Tibial nerve (tissue), 4 donors: ENCODE data around the gene GNG2. TPM values are rescaled to one million over a fixed set of nuclear protein-coding genes. Genes with fewer than 3 reads are reported as not detected.

ENCODE experiments used
- DNase-seq, 2 donors: peaks; one replicate each; pipeline ENCODE4 v3.0.0-alpha.2; 2019; ENCODE audit warnings: low spot score in 2 of 2
- H3K27ac ChIP-seq, 4 donors: fragments of 200-600 bp; sonication (generic) in 3 of 4; one replicate each; pipeline ENCODE4 v1.5.1; 2017 to 2019; ENCODE audit warnings: mild to moderate bottlenecking in 1 of 4
- H3K27me3 ChIP-seq, 2 donors: fragments of 200-600 bp; sonication (generic) in 1 of 2; one replicate each; pipeline versions ENCODE4 v1.5.1 to v1.6.0; 2017 to 2019
- H3K36me3 ChIP-seq, 3 donors: fragments of 200-600 bp; sonication (generic); one replicate each; pipeline ENCODE4 v1.5.1; 2018 to 2019
- H3K4me1 ChIP-seq, 4 donors: fragments of 200-600 bp; sonication (generic) in 3 of 4; one replicate each; pipeline ENCODE4 v1.5.1; 2017 to 2019
- H3K4me3 ChIP-seq, 4 donors: fragments of 200-600 bp; sonication (generic) in 3 of 4; one replicate each; pipeline ENCODE4 v1.5.1; 2017 to 2019; ENCODE audit warnings: mild to moderate bottlenecking in 1 of 4, moderate library complexity in 1 of 4
- H3K9me3 ChIP-seq, 4 donors: fragments of 200-600 bp; sonication (generic) in 3 of 4; one replicate each; pipeline ENCODE4 v1.5.1; 2017 to 2019
- CTCF ChIP-seq, 5 experiments: fragments of 200-600 bp in 3 of 5; fragments of 450-650 bp in 2 of 5; sonication (generic) in 3 of 5; IDR thresholded peaks; one replicate each; pipeline ENCODE4 v1.5.1; 2016 to 2019; ENCODE audit warnings: antibody characterized with exemption in 5 of 5, mild to moderate bottlenecking in 3 of 5, moderate library complexity in 2 of 5
- EP300 ChIP-seq, 2 donors: sonication (generic); formaldehyde crosslinking; IDR thresholded peaks; one replicate each; pipeline ENCODE4 v1.6.1; 2017; ENCODE audit warnings: antibody characterized with exemption in 2 of 2, mild to moderate bottlenecking in 1 of 2
- POLR2A ChIP-seq, 2 donors: fragments of 450-650 bp; IDR thresholded peaks; one replicate each; pipeline ENCODE4 v1.6.1; 2017; ENCODE audit warnings: antibody characterized with exemption in 2 of 2, mild to moderate bottlenecking in 2 of 2, moderate library complexity in 2 of 2
- WGBS, 2 donors: methylation state at CpG; one replicate each; pipeline ENCODE4 v1.1.5; 2018; 5-methylcytosine and 5-hydroxymethylcytosine counted together
- total RNA-seq, 4 donors: library from RNA; depleted of rRNA; stranded (reverse); fragments of >200 nt; gene quantifications; one replicate each; pipeline ENCODE4 v1.1.0, GENCODE V29; 2016

GNG2 gene
- total RNA-seq = 100 to 1,000 TPM in 1 of 4 donors, 10 to 100 TPM in 3; 54.3 to 121 (median 73.3) TPM

GRCh38 chr14:51860164-51860824 lies at the start of gene GNG2:
TSS of gene GNG2 (plus strand) at chr14:51860612. CDS start at chr14:51950679, 90,067 bp downstream.
- 2 to 4% methylated on average over 22 of the region's 22 CpGs for WGBS, 2 donors
- peak within 1 kb of the TSS; percentile 47 to 57 (median 56) for H3K4me3 ChIP-seq
- no peaks in the 10 kb centered on the region for H3K9me3 ChIP-seq
- H3K36me3 ChIP-seq = no peaks in the 10 kb centered on the region
- peak within 1 kb of the TSS; percentile 74 to 91 (median 84) for H3K27ac ChIP-seq
- H3K27me3 ChIP-seq = no peaks in the 10 kb centered on the region
- H3K4me1 ChIP-seq = peaks cover 0 to 44% (median 17%) of the 10 kb centered on the region in 4 donors
- TF ChIP-seq CTCF (IDR thresholded peaks at IDR 0.05) (no peak), POLR2A (IDR thresholded peaks at IDR 0.05) (peak; percentile 76 to 78), EP300 (IDR thresholded peaks at IDR 0.05) (peak; percentile 22 to 92)
- DNase-seq = peak; percentile 79 to 81

GRCh38 chr14:51811706-51812105 lies 48.7 kb upstream of the GNG2 start:
- Histone ChIP-seq H3K9me3 (peaks cover 0 to 8% (median 0%) of the 10 kb centered on the region in 4 donors), H3K27me3 (no peaks in the 10 kb centered on the region), H3K27ac (no peak overlapping the region), H3K36me3 (no peaks in the 10 kb centered on the region), H3K4me3 (no peak overlapping the region), H3K4me1 (no peaks in the 10 kb centered on the region)
- DNase-seq = no peak
- TF ChIP-seq CTCF (IDR thresholded peaks at IDR 0.05) = no peak
- no peak for TF ChIP-seq EP300 (IDR thresholded peaks at IDR 0.05)
- no peak for TF ChIP-seq POLR2A (IDR thresholded peaks at IDR 0.05)

GRCh38 chr14:51816031-51816430 lies 44.4 kb upstream of the GNG2 start:
- H3K4me3 ChIP-seq = no peak overlapping the region
- 57 to 62% methylated on average over 13 to 15 of the region's 15 CpGs for WGBS, 2 donors
- TF ChIP-seq EP300 (IDR thresholded peaks at IDR 0.05) = no peak
- TF ChIP-seq CTCF (IDR thresholded peaks at IDR 0.05) = no peak
- no peak for TF ChIP-seq POLR2A (IDR thresholded peaks at IDR 0.05)
- no peak for DNase-seq
- H3K9me3 ChIP-seq = no peaks in the 10 kb centered on the region
- no peaks in the 10 kb centered on the region for H3K27me3 ChIP-seq
- no peaks in the 10 kb centered on the region for H3K36me3 ChIP-seq
- H3K4me1 ChIP-seq = no peaks in the 10 kb centered on the region
- H3K27ac ChIP-seq = no peak overlapping the region

- WGBS, 2 donors = 62 to 70% methylated on average over 2 of the region's 2 CpGs
- no peak overlapping the region for H3K27ac ChIP-seq
- no peak for DNase-seq
- TF ChIP-seq POLR2A (IDR thresholded peaks at IDR 0.05) = no peak
- TF ChIP-seq CTCF (IDR thresholded peaks at IDR 0.05) = no peak
- no peak for TF ChIP-seq EP300 (IDR thresholded peaks at IDR 0.05)
- H3K4me1 ChIP-seq = peaks cover 0 to 4% (median 0%) of the 10 kb centered on the region in 4 donors
- H3K4me3 ChIP-seq = no peak overlapping the region
- H3K36me3 ChIP-seq = no peaks in the 10 kb centered on the region
- no peaks in the 10 kb centered on the region for H3K9me3 ChIP-seq
- H3K27me3 ChIP-seq = no peaks in the 10 kb centered on the region
Observed at GRCh38 chr14:51817326-51817725, 43.1 kb upstream of the GNG2 start.

- WGBS, 2 donors = 89 to 93% methylated on average over 9 of the region's 9 CpGs
- TF ChIP-seq EP300 (IDR thresholded peaks at IDR 0.05) (no peak), POLR2A (IDR thresholded peaks at IDR 0.05) (no peak), CTCF (IDR thresholded peaks at IDR 0.05) (no peak)
- no peak for DNase-seq
Observed at GRCh38 chr14:51818748-51819380, 41.5 kb upstream of the GNG2 start.

More at GRCh38 chr14:51818748-51819380, 41.5 kb upstream of the GNG2 start:
- no peaks in the 10 kb centered on the region for H3K36me3 ChIP-seq
- no peak overlapping the region for H3K4me3 ChIP-seq
- H3K27me3 ChIP-seq = no peaks in the 10 kb centered on the region
- no peak overlapping the region for H3K27ac ChIP-seq
- no peaks in the 10 kb centered on the region for H3K9me3 ChIP-seq
- peaks cover 0 to 4% (median 0%) of the 10 kb centered on the region in 4 donors for H3K4me1 ChIP-seq
